ENCODE results near the gene FCHO2. TPM values are rescaled to one million over a fixed set of nuclear protein-coding genes. Genes with fewer than 3 reads are reported as not detected.
"Not testable (repeated sequence)": the region's sequence is repeated elsewhere in the genome, so short reads cannot be mapped to it uniquely, and the experiment has no call there.

The FCHO2 gene
- total RNA-seq, 4 donors from 2014 or later: 38.7 to 57.0 (median 46.5) TPM

- Histone ChIP-seq H3K27me3 (no peaks in the 10 kb centered on the region), H3K9me3 (no peaks in the 10 kb centered on the region), H3K27ac (no peak overlapping the region), H3K4me3 (replicated peaks in 1 of 3) (no peak overlapping the region), H3K4me1 (peaks cover 3 to 5% of the 10 kb centered on the region in 2 donors), H3K36me3 (peaks cover 8 to 10% of the 10 kb centered on the region in 2 donors)
- no peak for TF ChIP-seq POLR2A (IDR thresholded peaks at IDR 0.05)
- no peak for TF ChIP-seq CTCF (IDR thresholded peaks at IDR 0.05)
- 71 to 80% methylated on average over 4 of the region's 4 CpGs for WGBS, 2 donors
- DNase-seq: no peak
- intact Hi-C loops (cut with DNase I): no loop called here
Measured at GRCh38 chr5:73022471-73023169, 66.8 kb downstream of the FCHO2 start.

- H3K27me3 ChIP-seq; H3K4me1 ChIP-seq; H3K27ac ChIP-seq; DNase-seq; intact Hi-C loops (cut with DNase I); H3K9me3 ChIP-seq; H3K4me3 ChIP-seq (replicated peaks in 1 of 3): not testable (repeated sequence)
- 96 to 97% methylated on average over 9 of the region's 9 CpGs for WGBS, 2 donors
- peaks cover 8 to 10% of the 10 kb centered on the region in 2 donors for H3K36me3 ChIP-seq
Measured at GRCh38 chr5:73024946-73025544, 69.2 kb downstream of the FCHO2 start.

- Histone ChIP-seq H3K9me3 (no peaks in the 10 kb centered on the region), H3K4me3 (replicated peaks in 1 of 3) (no peak overlapping the region), H3K36me3 (peaks cover 8 to 10% of the 10 kb centered on the region in 2 donors), H3K27ac (no peak overlapping the region), H3K27me3 (no peaks in the 10 kb centered on the region), H3K4me1 (peaks cover 17 to 23% of the 10 kb centered on the region in 2 donors)
- TF ChIP-seq POLR2A (IDR thresholded peaks at IDR 0.05) (no peak), CTCF (IDR thresholded peaks at IDR 0.05) (peak in 2 of 6 experiments; percentile 15 to 20)
- 89 to 93% methylated on average over 2 of the region's 2 CpGs for WGBS, 2 donors
- DNase-seq: no peak
- intact Hi-C loops (cut with DNase I): no loop called here
Measured at GRCh38 chr5:73027361-73027760, 71.5 kb downstream of the FCHO2 start.

GRCh38 chr5:73027816-73028215 lies 72.0 kb downstream of the FCHO2 start:
- TF ChIP-seq POLR2A (IDR thresholded peaks at IDR 0.05) (no peak), CTCF (IDR thresholded peaks at IDR 0.05) (no peak)
- no peaks in the 10 kb centered on the region for H3K9me3 ChIP-seq
- intact Hi-C loops (cut with DNase I): no loop called here
- peaks cover 8 to 10% of the 10 kb centered on the region in 2 donors for H3K36me3 ChIP-seq
- peaks cover 15 to 25% of the 10 kb centered on the region in 2 donors for H3K4me1 ChIP-seq
- no peak overlapping the region for H3K27ac ChIP-seq
- DNase-seq: no peak
- WGBS, 2 donors: 96 to 97% methylated on average over 4 of the region's 4 CpGs
- H3K27me3 ChIP-seq: no peaks in the 10 kb centered on the region
- H3K4me3 ChIP-seq (replicated peaks in 1 of 3): no peak overlapping the region

- WGBS, 2 donors: 92 to 97% methylated on average over 1 of the region's 1 CpG
- DNase-seq: no peak
- TF ChIP-seq CTCF (IDR thresholded peaks at IDR 0.05): no peak
- TF ChIP-seq POLR2A (IDR thresholded peaks at IDR 0.05): no peak
Measured at GRCh38 chr5:73028991-73029595, 73.3 kb downstream of the FCHO2 start.

More at GRCh38 chr5:73028991-73029595, 73.3 kb downstream of the FCHO2 start:
- no peak overlapping the region for H3K4me3 ChIP-seq (replicated peaks in 1 of 3)
- intact Hi-C loops (cut with DNase I): no loop called here
- no peaks in the 10 kb centered on the region for H3K9me3 ChIP-seq
- peaks cover 15 to 25% of the 10 kb centered on the region in 2 donors for H3K4me1 ChIP-seq
- H3K27me3 ChIP-seq: no peaks in the 10 kb centered on the region
- peaks cover 8 to 10% of the 10 kb centered on the region in 2 donors for H3K36me3 ChIP-seq
- H3K27ac ChIP-seq: no peak overlapping the region

Data from thyroid gland (tissue), 4 donors.